SIG-M5 treated with dmso at 0.1 percent for 504 hours (cell line): ENCODE results near the gene ITIH5.
"Not testable (repeated sequence)": the region's sequence is repeated elsewhere in the genome, so short reads cannot be mapped to it uniquely, and the experiment has no call there.

ENCODE experiments used
- DNase-seq: peaks from one replicate; lab custom pipeline; 2025; ENCODE audit not compliant: unreplicated experiment; lab: John Stamatoyannopoulos, UW

Gene ITIH5

DNA sequence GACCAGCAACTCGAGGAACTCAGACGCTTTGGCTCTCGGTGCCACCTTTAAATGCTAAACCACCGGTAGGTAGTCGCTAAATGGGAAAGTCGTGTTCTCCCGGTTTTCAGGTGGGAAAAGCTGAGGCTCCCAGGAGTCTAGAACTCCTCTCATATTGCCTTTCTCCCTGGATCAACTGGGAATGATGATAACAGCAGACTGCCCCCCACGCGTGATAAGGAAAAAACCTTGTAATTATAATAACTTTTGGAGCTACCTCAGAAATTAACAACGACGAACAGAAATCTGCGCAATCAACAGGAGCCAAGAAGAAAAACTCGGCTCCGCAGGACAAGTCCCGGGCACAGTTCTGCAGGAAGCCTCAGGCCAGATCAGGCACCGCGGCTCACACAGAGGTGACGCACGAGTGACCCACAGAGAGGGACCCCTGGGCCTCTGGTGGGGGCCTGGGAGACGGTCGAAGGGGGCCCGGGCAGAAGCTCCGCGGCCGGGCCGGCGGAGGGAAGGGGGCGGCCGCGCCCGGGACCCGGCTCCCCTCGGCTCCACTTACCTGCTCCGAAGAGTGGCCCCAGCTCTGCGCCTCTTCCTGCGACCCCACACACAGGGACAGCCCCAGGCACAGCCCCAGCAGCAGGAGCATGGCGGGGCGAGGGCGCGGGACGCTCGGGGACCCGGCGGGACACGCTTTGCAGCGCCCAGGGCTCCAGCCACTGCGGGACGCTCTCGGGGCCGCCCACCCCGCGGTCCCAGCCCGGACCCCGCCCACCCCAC lies at the start of gene ITIH5:
TSS of gene ITIH5 (minus strand) at position 714 of the 771 bp plus-strand sequence. CDS start at position 640, 74 bp downstream.
- DNase-seq, result no peak

DNA sequence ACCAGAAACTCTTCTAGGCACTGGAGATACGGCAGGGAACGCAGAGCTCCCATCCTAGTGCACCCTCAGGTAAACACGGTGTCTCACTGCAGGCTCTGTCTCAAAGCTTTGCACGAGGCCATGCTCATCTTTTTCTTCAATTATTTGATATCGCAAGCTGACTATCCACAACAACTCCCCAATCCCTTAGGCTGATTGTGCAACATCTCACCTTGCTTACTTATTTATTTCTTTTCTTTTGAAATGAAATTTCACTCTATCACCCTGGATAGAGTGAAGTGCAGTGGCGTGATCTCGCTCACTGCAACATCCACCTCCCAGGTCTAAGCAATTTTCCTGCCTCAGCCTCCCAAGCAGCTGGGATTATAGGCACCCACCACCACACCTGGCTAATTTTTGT lies 48.7 kb upstream of the ITIH5 start:
- no peak for DNase-seq

DNA sequence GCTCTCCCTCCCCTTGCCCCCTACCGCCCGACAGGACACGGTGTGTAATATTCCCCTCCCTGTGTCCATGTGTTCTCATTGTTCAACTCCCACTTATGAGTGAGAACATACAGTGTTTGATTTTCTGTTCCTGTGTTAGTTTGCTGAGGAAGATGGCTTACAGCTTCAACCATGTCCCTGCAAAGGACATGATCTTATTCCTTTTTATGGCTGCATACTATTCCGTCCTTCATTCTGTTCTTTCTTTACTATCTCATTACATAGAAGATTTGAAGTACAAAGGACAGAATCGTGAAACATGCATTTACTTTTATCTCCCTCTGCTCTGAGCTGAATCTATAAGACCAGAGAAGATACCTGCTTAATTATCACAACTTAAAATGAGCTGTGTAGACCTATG lies 44.3 kb upstream of the ITIH5 start:
- DNase-seq, result not testable (repeated sequence)

DNA sequence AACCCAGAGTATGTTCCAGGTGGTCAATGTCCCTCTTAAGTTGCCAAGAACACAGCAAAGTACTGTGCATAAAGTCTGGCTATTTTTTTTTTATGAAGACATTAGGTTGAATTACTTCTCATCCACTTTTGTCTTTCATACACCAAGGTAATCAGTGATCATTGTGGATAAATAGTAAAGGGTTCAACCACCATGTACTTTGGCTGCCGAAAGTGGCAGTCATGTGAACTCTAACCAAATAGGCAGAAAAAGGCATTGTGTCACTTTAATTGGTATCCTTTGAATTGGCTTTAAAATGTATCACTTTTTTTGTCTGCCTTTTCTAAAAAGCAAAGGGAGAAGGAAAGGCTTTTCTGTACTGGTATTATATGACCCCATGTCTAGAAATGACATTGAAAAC lies 43.7 kb upstream of the ITIH5 start:
- DNase-seq, result no peak

DNA sequence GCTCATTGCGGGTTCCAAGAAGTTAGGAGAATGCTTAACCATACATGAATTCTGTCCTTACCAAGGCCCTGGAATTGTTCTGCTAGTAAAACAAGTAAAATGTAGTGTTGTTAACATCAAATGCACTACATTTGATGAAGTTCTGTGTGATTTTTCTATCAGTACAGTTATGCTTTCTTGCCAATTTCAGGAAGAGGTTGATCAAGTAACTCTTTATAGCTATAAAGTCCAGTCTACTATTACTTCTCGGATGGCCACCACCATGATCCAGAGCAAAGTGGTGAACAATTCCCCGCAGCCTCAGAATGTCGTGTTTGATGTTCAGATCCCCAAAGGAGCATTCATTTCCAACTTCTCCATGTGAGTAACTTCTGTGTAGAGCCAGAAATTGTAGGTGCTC lies 42.1 kb upstream of the ITIH5 start:
- no peak for DNase-seq

DNA sequence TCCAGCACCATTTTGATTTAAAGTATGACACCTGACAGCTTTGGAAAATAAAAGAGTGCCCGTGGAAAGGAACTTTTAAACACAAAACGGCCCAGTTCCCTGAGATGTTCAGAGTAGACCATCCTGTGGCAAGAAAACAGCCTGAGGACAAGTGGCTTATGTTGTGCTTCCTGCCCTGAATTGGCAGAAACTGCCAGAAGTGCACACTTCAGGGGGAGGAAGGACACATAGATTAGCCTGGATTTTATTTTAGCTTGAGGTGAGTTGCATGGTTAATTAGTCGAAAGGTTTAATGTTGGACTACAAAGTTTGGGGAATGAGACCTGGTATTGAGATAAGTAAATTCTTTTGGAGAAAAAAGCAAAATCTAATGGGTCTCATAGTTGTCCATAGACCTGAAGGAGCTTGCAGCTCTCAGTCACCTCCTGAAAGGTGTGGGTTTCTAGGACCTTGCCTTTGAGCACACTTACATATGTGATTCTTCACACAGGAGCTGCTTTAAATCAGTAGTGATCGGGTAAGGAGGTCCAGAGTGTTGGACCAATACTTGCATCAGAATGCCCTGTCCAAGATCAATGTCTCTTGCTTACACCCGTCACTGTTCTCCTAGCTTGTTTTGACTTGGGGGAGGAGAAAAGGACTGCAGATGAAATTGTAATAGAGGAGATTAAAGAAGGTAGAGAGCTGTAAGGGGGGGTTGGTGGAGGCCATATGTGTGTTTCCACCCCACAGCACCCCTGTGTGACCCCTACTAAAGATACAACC lies 41.3 kb upstream of the ITIH5 start:
- no peak for DNase-seq

DNA sequence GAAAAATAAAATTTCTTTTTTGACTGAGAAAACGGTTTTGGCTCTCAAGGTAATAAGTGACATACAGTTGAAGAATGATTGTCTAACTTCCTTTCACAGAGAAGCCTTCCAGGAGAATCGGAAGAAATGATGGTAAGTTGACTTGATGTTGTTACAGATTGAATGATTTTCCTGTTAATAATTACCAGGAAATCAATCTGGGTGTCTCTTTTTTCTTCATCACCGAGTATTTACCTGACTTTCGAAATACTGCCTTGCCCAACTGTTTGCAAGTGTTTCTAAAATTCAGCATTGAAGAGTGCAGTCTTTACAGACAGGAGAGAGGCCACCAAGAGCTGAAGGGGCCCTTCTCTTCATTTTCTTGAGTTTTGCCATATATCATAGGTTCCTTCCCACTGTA lies 40.3 kb upstream of the ITIH5 start:
- DNase-seq, result no peak

DNA sequence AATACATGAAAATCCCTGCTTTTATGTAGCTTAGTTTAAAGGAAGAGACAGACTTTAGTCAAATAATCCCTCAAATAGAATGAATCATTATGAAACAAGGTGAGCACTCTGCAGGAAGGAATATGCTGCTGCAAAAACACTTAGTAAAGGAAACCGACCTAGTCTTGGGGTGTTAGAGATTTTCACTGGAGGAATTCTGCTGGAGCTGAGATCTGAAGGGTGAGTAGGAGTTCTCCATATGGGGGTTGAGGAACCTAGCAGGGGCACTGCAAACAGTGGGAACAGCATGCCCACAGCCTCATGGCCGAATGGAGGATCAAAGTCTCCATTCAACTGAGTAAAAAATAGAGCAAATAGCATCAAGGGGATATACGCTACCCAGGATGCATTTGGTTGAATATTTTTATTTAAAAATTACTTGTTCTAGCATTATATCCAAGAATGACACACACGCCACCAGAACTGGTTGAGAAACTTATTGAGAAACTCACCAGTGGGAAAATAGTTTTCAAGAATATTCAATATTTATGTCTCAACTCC lies 39.8 kb upstream of the ITIH5 start:
- DNase-seq, result no peak

DNA sequence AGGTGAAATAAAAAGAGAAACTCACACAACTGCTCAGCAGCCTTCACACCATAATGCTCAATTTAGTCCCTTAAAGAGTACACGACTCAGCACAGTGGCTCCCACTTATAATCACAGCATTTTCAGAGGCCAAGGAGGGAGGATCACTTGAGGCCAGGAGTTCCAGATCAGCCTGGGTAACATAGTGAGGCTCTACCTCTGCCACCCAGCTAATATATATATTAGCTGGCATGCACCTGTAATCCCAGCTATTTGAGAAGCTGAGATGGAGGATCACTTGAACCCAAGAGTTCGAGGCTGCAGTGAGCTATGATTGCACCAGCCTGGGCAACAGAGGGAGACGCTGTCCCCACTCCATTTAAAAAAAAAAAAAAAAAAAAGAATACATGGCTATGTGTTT lies 38.6 kb upstream of the ITIH5 start:
- DNase-seq, result no peak

DNA sequence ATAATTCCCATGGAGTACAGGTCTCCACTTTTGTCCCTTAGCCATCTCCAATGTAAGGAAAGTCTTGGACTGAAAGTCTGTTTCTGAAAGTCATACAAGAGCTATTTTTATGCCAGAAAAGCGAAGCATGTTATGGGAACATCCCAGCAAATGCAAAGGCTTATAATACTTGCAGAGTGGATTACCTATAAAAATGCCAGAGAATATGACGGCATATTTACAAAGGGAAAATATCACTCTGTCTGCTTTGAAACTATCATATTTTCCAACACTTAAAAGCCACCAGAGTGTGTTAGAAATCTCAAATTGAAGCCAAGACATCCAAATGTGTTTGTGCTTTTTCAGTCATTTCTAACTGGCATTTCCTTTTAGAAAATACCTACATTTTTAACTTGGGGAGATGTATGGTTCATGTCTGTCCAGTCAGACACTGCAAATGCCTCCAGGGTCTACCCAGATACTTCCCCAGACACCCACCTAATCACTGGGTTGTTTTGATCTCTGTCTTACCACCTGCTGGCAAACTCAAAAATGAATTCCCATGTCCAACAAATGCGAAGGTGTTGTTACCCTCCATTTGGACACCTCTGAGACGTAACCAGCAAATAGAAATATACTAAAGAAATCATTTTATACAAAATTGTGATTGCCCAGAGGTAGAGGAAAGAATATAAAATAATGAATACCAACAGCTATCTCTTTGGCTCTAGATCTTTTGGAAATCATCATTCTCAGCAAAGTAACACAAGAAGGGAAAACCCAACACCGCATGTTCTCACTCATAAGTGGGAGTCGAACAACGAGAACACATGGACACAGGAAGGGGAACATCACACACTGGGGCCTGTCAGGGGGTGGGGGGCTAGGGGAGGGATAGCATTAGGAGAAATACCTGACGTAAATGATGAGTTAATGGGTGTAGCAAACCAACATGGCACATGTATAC lies 37.6 kb upstream of the ITIH5 start:
- no peak for DNase-seq

DNA sequence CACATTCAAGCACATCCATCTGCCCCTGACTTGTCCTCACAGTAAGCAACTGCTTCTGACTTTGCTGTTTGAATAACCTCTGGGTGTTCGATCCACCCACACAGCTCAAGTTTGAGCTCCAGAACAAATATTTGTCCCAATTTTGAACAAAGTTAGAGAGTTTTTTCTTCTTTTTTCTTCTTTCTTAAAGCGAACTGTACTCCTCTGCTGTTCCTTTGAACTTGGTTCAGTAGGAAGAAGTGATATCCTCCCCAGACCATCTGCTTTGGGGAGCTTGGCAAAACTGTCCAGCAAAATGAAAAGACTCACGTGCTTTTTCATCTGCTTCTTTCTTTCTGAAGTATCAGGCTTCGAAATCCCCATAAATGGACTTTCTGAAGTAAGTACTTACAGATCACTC lies 36.4 kb upstream of the ITIH5 start, which contains the start of gene ITIH2:
TSS of gene ITIH2 (plus strand) at position 177 of the 400 bp plus-strand sequence. CDS start at position 296, 119 bp downstream.
- DNase-seq, result no peak

DNA sequence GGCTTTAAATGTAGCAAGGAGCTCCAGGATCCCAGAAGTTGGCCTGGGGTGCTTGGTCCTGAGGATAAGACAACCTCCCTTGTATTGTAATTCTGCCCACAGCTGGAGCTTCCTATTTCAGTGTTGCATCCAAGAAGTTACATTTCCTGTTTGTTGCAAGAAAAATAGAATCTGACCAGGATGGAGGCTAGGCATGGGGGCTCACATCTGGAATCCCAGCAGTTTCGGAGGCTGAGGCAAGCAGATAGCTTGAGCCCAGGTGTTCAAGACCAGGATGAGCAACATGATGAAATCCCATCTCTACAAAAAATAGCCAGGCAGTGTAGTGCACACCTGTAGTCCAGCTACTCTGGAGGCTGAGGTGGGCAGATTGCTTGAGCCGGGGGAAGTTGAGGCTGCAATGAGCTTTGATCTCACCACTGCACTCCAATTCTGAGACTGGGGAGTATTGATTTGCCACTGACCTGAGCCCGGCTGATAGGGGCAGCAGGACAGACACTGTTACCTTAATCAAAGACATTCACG lies 35.6 kb upstream of the ITIH5 start:
- no peak for DNase-seq

DNA sequence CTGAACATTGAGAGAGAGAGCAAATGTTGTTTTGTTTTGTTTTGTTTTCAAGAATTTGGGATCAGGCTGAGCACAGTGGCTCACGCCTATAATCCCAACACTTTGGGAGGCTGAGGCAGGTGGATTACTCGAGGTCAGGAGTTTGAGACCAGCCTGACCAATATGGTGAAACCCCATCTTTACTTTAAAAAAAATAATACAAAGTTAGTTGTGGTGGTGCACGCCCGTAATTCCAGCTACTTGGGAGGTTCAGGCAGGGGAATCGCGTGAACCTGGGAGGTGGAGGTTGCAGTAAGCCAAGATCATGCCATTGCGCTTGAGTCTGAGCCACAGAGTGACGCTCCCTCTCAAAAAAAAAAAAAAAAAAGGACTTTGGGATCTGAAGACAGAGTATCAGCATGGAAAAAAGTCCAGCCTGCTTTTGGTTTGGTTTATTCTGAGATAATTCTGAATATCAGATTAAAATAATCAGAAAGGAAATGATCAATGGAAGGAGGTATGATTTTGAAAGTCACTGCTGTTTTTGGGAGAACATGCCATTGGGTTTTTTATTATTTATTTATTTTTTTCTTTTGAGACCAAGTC lies 34.5 kb upstream of the ITIH5 start:
- DNase-seq, result no peak

DNA sequence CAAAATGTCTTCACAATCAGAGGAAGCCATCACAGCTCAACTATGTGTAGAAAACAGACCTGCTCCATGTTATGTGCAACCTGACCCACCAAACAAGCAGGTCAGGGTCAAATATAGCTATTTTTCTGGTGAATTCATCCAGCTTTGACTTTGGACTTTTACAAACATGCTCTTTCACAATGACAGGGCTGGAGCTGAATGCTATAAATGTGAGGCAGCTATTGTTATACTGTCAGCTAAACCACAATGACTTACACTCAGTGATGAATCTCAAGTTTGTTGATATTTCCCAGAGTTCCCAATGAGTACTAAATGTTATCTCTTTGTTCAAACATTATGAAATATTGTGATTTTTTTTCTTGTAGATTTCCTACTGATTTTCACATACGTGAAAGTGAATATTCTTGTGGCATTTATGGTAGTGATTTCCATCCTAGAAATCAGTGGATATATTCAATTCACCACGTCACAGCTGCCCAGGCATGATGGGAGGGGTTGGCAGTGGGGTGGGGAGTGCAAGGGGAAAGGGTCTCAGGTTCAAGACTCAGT lies 33.9 kb upstream of the ITIH5 start:
- peak; percentile 12 for DNase-seq

DNA sequence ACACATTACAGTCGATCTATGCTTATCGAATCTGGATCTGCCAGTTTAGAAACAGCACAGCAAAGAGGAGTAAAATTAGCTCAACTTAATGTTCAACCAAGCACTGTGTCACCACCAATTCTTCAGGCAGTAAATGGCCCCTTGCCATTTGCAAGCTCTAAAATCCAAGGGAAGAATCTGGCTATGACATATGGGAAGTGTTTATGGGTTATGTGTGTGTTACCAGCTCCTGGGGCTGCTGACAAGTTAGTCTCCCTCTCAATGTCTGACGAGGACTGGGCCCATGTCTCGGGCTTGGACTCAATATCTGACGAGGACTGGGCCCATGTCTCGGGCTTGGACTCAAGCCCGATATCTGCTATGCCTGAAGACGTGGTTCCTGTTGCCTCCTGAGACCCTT lies 30.7 kb upstream of the ITIH5 start:
- DNase-seq, result no peak

DNA sequence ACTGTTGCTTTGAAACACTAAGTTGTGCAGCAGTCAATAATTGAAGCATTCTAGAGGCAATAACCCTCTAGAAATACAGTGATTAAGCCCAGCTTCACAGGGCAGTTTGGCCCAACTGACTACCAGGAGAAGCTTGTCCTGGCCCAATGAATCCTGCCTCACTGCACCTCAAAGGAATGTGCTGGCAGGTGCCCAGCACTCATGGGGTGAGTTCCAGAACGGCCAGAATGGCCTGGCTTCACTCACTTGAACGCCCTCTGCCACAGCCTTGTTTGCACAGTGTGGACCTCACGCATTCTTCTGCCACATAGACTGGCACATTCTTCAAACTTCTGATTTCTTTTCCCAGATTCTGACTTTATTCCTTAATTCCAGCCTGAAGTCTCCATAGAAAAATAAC lies 29.8 kb upstream of the ITIH5 start:
- no peak for DNase-seq

DNA sequence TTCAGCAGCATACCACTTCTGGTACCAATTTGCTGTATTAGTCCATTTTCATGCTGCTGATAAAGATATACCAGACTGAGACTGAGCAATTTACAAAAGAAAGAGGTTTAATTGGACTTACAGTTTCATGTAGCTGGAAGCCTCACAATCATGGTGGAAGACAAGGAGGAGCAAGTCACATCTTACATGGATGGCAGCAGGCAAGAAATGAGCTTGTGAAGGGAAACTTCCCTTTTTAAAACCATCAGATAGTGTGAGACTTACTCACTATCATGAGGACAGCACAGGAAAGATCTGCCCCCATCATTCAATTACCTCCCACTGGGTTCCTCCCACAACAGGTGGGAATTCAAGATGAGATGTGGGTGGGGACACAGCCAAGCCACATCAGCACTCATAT lies 26.4 kb upstream of the ITIH5 start:
- not testable (repeated sequence) for DNase-seq

DNA sequence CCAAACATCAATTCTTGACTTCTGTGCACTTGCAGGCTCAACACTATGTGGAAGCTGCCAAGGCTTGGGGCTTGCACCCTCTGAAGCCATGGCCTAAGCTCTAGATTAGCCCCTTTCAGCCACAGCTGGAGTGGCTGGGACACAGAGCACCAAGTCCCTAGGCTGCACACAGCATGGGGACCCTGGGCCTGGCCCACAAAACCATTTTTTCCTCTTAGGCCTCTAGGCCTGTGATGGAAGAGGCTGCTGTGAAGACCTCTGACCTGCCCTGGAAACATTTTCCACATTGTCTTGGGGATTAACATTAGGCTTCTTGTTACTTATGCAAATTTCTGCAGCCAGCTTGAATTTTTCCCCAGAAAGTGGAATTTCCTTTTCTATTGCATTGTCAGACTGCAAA lies 25.6 kb upstream of the ITIH5 start:
- DNase-seq, result not testable (repeated sequence)

DNA sequence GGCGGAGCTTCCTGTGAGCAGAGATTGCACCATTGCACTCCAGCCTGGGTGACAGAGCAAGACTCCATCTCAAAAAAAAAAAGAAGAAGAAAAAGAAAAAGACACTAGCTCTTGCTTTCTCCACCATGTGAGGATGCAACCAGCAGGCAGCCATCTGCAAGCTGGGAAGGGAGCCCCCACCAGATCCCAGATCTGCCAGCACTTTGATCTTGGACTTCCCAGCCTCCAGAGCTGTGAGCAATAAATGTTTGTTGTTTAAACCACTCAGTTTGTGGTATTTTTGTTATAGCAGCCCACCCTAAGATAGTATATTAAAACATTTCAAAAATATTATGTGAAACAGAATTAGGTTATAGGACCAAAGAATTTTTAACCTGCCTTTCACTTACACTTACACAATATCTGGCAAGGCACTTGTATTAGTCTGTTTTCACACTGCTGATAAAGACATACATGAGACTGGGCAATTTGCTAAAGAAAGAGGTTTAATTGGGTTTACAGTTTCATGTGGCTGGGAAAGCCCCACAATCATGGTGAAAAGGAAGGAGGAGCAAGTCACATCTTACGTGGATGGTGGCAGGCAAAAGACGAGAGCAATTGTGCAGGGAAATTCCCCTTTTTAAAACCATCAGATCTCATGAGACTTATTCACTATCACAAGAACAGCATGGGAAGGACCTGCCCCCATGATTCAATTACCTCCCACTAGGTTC lies 24.3 kb upstream of the ITIH5 start:
- DNase-seq, result not testable (repeated sequence)
